Glomerular visceral epithelial cell (primary cell): ENCODE results near the gene LAPTM5.
"Not testable (repeated sequence)": the region's sequence is repeated elsewhere in the genome, so short reads cannot be mapped to it uniquely, and the experiment has no call there.

Experiments used
- DNase-seq: peaks from one replicate; pipeline ENCODE4 v3.0.0-alpha.2; 2016; ENCODE audit errors: extremely low spot score

LAPTM5 gene

DNA sequence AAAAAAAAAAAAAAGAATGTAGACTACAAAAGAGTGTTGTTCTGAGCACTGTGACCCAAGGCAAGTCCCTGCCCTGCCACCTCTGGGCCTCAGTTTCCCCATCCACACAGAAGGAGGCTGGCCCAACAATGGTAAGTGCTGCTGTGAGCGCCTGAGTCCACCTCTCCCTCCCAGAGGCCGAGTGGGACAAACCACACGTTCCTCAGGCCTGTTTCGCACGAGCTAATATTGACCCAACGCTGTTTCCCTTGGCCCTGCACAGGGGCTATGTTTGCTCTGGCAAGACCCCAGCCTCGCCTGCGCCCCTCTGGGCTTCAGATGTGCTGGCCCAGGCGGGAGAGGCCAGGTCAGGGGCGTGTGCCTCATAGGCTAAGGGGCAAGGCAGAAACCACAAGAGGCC, 12.6 kb upstream of the LAPTM5 start:
- DNase-seq = no peak

DNA sequence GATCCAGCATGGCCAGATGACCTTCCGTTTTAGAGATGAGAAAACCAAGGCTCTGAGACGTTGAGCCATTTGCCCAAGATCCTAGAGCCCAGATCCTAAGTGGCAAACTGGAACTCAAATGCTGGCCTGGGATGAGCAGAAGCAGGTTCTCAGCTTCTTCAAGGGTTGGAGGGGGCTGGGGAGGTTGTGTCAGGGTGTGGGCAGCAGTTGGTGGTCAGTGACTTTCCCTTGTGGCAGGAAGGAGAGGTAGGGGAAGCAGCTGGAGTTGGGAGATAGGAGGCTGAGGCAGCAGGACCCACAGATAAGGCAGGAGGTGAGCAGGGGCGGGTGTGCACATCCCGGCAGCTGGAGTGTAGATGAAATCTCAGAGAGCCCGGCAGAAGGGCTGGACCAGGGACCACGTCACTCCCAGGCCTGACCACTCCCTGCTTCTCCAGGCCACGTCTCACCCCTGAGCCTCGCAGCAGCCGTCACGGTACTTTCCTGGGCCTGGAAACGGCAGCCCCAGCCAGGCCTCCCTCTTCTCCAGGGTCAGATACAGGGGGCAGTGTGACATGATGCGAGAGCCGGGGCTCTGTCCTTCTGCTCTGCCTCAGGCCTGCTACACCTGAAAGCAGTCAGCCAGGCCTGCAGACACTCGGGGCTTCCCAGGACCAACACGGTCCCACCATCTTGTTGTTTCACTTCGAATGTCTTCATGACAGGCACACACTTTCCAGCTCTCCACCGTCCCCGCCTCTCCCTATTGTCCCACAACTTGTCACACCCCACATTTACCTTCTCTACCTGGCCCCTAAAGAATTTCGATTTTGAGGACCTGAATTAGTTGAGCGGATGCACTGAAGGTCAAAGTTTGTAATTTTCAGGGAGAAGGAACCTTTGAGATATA, 11.5 kb upstream of the LAPTM5 start:
- DNase-seq = no peak

DNA sequence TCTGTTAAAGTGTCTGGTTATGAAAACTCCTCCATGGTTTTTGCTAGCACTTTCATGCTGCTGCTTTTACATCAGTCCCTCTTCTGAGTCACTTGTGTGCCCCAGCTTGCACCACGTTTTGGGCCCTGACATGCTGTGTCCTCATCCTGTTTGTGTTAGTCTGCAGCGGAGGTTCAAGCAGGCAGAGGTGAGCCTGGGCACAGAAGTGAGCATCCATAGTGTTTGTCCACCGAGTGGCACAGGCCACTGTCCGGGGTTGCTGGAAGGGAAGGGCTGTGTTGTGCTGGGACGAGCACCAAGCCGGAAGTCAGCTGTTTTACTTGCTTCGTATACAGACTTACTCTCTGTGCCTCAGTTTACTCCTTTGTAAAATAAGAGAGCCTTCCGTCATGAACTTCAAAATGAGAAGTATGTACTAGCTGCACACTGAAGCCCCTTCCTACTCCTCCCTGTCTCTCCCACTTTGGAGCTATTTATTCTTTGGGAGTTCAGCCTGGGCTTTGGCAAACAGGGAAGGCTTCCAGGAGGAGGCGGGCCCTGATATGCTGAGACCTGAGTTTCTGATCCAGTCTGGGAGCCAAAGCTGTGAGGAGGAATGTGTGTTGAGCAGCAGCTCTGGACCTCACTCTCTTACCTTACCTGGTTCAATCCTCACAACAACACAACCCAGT, 10.7 kb upstream of the LAPTM5 start:
- no peak for DNase-seq

DNA sequence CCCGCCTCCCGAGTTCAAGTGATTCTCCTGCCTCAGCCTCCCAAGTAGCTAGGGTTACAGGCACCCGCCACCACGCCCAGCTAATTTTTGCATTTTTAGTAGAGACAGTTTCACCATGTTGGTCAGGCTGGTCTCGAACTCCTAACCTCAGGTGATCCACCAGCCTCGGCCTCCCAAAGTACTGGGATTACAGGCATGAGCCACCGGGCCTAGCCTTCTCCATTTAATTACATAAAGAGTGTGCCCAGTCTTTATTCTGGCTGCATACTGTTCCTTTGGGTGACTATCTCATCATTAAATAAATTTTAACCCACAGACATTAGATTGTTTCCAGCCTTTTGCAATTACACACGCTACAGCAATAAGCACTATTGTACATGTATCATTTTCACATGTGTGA, 9.4 kb upstream of the LAPTM5 start:
- not testable (repeated sequence) for DNase-seq

DNA sequence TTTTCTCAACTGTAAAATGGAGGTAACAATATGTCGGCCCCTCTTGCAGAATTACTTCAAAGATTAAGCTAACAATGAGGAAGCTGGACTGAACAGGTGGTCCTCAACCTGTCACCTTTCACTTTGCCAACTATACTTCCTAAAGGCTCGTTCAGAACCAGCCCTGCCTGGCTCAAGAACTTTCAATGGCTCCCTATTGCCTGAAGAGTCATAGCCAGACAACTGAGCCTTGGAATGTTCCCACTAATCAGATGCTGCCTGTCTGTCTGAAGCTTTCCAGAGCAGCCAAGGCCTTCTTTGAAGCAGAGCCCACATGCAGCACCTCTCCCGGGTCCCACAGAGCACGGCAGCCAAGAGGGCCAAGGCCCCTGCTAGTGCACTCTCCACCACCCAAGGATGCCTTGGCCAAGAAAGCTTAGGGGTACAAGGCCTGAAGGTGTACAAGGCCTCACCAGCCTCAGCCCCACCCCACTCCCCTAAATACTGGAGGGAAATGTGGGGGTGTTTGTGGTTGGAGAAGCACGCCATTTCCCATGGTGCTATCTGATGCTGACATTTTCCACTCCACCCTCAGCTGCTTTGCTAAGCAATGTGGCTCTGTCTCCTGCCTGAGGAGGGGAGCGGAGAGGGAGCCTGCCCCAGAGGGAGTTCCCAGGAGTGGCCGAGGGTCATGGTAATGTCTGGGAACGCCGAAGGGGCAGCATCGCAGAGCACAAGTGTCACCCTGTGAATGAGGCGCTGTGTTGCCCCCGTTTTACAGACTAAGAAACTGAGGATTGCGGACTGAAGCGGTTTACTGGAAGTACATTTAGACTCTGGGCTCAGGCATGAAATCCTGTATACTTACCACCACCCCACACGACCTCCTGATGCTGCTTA, 8.2 kb upstream of the LAPTM5 start:
- no peak for DNase-seq

DNA sequence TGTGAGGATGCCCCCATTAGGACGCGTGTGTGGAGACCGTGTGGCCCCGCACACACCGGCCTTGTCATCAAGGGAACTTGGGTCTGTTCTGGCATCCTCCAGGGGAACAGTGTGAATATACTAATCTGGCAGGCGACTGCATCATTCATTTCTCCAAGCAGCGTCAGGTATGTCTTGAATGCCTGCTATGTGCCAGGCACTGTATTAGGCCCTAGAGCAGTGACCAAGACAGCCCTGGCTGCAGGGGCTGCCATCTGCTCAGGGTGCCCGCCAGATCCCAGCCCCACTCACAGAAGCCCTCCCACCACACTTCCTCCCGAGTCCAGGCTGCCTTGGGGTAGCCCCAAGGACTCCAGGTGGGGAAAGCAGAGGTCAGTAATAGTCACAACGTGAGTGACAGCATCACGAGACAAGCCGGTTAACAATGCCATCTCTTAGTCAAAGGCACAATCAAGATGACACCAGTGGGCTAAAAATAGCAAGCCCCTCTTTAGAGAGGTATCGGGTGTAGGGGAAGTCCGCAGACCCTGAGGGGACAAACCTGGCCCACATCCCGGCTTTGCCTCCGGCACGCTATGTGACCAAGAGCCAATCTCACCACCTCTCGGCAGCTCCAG, 7.5 kb upstream of the LAPTM5 start:
- DNase-seq = no peak

DNA sequence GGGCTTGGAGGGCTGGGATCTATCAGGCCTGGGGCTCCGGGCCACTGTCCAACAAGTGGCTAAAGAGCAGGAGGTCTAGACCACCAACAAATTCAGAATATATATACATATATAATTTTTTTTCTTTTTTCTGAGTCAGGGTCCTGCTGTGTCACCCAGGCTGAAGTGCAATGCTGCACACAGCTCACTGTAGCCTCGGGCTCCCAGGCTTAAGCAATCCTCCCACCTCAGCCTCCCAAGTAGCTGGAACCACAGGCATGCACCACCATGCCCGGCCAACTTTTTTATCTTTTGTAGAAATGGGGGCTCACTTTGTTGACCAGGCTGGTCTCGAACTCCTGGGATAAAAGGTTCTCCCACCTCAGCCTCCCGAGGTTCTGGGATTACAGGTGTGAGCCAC, 6.8 kb upstream of the LAPTM5 start:
- DNase-seq = no peak

DNA sequence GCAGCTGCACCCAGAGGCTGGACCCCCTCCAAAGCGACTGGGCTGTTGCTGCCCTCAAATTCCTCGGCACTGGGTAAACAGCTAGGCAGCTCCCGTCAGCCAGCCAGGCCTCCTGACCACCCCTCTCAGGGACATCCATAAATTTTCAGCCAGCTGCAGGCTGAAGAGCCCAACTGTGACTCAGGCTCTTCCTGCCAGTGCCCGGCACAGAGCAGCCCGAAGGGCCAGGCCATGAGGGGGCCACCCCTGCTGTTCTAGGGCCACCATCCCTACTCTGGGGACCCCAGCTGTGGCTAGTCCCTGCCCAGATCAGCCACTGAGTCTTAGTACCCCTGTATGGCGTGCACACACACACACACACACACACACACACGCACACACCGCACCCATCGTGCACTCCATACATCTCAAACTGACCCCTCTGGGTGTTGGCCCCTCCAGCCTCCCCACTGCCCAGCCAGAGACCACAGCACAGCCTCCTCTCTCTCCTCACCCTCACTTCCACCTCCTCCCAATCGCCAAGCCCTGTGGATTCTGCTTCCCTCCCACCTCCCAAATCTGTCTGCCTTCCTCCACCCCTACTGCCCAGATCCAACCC, 6.2 kb upstream of the LAPTM5 start:
- peak; percentile 62 for DNase-seq

DNA sequence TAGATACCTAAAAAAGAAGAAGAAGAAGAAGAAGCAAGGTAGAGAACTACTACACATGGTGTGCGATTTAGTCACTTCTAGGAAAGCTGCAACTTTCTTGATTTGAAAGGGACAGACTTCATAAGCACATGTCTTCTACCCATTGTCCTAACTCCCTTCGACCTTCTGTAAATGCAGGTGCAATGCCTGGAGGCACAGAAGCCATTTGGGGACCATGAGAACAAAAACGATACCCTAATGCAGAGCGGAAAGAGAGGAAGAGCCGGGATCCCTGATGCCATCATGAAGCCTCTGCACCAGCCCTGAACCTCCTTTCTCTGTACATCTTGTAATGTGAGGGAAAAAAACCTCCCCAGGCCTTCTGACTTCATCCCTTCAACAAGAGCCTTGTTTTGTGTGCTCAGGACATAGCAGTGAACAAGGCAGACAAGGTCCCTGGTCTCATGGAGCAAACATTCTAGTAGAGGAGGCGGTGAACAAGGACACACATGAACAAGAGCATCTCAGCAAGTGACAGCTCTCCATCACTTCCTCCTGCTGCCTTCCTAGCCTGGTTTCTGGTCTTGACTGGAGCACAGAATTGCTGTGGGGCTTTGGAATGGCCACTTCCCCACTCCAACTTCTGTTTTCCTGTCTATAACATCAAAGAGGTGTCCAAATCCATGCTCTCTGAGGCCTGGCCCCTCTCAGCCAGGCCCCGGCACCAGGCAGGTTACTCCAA, 5.5 kb upstream of the LAPTM5 start:
- DNase-seq = no peak

DNA sequence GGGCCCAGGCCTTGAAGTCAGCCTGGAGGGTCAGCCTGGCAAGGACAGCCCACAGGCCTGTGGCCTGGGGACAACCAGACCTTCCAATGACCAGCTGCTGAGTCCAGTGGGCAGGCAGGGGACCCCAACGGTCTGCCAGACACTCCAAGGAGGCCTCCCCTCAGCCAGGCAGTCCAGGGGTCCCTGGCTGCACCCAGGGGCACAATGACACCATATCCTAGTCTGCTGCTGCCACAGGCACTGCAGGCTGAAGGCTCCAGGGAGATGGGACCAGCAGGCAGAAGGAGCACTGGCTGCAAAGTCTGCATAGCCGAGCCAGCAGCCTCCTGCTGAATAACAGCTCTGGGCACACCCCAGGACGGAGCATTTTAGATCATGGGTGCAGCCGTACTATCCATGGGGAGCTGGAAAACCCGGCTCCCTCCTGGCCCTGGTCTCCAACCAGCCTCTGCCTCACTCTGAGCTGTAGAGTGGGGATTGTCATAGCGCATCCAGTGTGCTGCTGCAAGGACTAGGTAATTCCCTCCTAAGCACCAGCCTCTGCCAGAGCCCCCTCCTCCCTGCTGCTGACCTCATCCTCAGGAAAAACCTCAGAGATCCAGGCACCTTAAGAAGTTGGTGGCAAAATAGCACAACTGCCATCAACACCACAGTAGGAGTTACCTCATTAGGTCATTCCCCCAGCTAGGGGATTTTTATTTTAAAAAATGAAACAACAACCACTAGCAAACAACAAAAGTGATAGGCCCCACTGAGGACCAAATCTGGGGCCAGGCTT, 4.8 kb upstream of the LAPTM5 start:
- DNase-seq = peak; percentile 40

DNA sequence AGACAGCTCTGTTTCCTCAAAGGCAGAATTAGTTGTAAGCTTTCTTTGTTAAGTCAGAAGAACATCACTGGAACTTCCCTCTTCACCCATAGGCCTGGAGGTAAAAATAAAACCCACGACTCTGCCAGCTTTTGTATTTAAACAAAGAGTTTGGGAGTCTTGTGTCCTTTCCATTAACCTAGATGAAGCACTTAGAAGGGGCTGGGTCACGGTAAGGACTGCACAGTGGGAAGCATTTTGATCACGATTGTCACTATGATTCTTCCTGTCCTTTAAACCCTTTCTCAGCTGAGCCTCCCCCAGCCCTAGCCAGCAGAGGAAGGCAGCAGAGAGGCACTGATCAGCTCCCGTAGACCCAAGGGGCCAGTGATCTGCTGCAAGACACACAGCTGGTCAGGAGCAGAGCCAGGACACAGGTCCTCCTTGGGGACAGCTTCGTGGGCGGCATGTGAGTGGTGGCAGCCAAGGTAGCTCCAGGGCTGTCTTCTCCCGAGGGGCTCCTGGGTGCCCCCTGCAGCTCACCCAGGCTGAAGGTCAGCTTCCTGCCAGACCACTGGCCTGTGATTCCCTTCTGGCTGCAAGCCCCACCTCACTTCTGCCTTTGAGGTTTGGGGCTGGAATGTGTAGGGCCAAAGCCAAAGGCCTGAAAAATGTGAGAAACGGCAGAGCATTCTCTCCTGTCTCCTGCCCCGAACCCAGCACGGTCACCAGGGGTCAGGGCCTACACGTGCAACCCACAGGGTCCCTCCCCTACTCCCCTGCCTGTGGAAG, 4.0 kb upstream of the LAPTM5 start:
- DNase-seq = peak; percentile 55

DNA sequence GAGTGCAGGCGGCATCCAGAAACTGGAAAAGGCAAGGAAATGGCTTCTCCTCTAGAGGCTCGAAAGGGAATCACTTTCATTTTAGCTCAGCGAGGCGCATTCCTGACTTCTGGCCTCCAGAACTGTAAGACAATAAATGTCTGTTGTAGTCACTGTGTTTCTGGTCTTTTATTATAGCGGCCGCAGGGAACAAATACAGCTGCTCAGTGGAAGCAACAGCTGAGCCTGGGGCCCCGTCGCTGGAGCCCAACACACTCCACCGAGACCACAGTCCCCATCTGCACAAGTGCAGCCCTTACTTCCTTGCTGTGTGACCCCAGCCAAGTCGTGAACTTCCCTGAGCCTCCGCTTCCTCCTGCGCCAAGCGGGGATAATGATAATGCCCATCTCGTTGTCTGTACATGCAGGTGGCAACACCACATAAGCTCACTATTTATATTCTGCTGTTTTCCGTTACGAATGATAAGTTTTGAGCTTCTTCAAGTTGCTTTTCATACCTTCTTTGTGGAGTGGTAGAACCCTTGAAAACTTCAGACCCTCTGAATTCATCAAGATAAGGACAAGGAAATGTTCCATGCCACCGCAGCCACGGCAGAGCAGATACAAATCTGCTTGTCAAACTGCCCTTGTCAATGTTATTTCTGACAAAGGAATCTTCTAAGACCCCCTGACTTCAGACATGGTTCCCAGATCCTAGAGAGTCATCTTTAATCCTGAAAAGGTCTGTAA, 3.2 kb upstream of the LAPTM5 start:
- no peak for DNase-seq

DNA sequence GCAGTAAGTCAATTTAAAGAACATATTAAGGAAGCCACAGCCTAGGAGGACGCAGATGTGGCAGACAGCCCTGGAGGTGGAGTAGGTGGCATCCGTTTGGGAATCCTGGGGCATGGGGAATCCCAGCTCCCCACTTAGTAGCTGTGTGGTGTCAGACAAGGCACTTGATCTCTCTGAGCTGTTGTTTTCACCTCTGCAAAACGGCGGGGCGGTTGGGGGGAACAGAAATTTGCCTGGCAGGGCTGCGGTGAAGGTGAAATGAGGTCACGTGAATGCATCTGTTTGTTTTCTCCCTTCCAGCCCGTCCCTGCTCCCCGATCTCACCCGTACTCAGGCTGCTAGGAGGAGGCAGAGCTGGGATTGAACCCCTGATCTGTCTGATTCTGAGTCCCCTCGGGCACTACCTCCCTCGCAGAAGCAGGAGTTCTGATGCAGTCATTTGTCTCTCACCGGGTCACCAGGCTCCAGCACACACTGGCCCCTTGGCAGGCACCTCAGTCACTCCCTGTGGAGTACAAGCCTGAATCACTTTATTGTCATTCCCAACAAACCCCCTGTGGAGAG, 2.2 kb upstream of the LAPTM5 start:
- no peak for DNase-seq

DNA sequence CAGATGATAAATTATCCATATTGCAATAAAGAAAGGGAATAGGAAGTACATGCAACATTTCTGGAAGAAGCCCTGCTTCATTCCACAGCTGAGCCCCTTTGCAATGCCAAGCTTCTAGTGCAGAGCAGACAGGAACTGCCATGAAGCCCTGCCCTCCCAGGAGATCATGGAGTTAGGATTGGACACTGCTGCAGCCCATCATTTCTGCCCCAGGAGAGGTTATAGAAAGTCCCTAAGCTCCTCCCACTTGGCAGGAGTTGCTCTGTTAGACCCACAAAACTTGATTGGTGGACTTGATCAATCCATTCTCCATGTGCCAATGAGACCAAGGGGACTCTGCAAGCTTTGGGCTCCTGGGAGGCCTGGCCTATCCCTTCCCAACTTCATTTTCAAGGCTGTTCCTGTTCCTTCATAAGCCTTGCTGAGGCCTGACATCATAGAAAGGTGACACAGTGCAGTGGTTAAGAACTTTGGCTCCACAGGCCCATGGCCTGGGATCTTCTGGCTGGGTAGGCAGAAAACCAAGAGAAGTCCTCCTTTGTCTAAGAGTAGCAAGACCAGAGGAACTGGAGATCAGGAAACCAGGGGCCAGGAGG, 1.3 kb upstream of the LAPTM5 start:
- no peak for DNase-seq

DNA sequence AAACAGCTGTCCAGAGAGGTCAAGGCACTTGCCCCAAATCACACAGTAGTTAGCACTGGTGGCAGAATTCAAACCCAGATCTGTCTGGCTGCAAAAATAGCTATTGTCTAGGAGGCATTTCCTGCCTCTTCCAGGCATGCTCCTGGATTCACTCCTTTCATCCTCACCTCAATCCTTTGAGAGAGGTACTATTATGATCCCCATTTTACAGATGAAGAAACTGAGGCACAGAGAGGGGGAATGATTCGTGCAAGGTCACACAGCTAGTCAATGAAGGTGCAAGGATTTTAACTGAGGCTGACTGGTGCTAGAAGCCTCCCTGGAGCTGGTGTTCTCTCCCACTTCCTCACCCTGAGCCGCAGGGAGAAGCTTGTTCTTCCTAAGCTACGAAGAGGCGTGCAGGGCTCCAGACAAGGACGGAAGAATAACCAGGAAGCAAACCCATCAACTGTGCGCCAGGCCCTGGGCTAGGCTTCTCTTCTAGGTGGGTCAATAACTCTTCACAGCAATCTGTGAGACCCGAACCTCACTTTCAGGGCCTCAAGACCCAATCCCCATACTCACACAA, 631 bp upstream of the LAPTM5 start:
- DNase-seq = no peak

DNA sequence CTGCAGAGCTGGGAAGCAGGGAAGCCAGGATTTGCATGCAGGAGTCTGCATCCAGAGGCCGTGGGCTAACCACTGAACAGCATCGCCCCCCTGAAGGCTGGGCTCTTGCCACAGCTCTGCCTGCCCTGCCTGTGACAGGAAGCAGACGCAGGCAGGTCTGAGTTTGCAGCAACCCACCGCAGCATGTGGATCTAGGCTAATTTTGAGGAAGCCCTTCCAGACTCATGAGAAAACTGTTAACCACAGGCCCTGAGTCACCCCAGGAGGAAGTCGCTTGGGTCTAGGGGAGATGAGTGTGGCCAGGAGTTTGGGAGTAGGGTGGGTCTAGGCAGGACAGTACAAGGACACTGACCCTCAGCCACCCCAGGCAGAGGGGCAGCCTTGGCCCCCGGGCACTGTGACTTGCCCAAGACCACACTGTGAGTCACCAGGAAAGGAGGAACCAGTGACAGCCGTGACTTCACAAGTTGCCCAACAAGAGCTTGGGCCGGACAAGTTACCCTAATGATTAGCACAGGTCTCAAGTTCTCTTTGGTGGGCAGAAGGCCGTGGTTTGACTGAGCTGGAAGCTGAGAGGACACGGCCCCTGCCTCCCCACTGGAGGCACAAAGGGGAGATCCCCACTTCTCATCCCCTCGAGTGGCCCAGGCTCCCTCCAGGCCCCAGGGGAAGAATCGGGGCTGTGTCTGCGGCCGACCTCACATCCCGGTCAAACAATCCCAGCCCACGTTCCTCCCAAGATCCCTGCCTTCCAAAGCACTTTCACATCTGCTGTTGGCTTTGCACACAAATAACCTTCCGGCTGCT, 826 bp downstream of the LAPTM5 start:
- DNase-seq = peak; percentile 92

DNA sequence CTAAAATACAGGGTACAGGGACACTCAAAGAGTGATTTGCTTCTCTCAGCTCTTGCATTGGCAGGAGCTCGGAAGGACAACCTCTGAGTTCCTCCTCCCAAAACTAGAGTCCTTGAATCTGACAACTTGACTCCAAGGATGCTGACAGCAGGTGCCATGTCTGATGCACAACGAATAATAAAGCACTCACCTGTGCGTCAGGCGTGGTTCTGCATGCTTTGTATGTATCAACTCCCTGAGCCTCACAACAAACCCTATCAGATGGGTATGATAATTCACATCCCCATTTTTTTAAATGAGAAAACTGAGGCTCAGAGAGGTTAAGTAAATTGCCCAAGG, 1.4 kb downstream of the LAPTM5 start:
- no peak for DNase-seq
